Mammary epithelial cell (primary cell): ENCODE measurements around the gene FAM193A.

Source experiments
- CTCF ChIP-seq, 2 donors: IDR thresholded peaks in 1 of 2; conservative IDR thresholded peaks in 1 of 2; 2 replicates each; pipeline ENCODE4 v1.5.1; 2011 to 2012; ENCODE audit warnings: inconsistent platforms in 2 of 2, low read length in 2 of 2, mild to moderate bottlenecking in 2 of 2, control low read depth in 1 of 2, low read depth in 1 of 2; ENCODE audit not compliant: insufficient read depth in 1 of 2; ENCODE audit errors: extremely low read depth in 1 of 2
- EZH2 ChIP-seq: IDR thresholded peaks from 2 replicates; pipeline ENCODE4 v1.6.1; 2012; ENCODE audit warnings: low read length, inconsistent platforms, borderline replicate concordance

GRCh38 chr4:2558301-2558700, 21.9 kb downstream of the FAM193A start:
- no peak for TF ChIP-seq CTCF (conservative IDR thresholded peaks at IDR 0.05 in 1 of 2, IDR thresholded peaks at IDR 0.05 in 1 of 2; ENCODE audit: extremely low read depth in 1 of 2, insufficient read depth in 1 of 2, low read depth in 1 of 2, low read length in 2 of 2)
- no peak for TF ChIP-seq EZH2
